Trophoblast cell (in vitro differentiated cells and primary cell): ENCODE measurements around the gene PPP1R13B.

Experiments
- DNase-seq, 2 donors: peaks; one replicate each; pipeline ENCODE4 v3.0.0-alpha.2; 2016
- H2AFZ ChIP-seq: 2 replicates; pipeline ENCODE4 v1.6.1; 2013; ENCODE audit warnings: low read length, moderate library complexity, mild to moderate bottlenecking; ENCODE audit not compliant: insufficient read depth, poor library complexity
- H2AK5ac ChIP-seq: 2 replicates; pipeline ENCODE4 v1.6.1; 2013; ENCODE audit warnings: mild to moderate bottlenecking, low read length
- H2BK120ac ChIP-seq: 2 replicates; pipeline ENCODE4 v1.6.1; 2013; ENCODE audit warnings: low read length, mild to moderate bottlenecking, moderate library complexity; ENCODE audit not compliant: insufficient read depth, poor library complexity
- H2BK12ac ChIP-seq: 2 replicates; pipeline ENCODE4 v1.6.1; 2013; ENCODE audit warnings: mild to moderate bottlenecking, low read length, moderate library complexity
- H2BK5ac ChIP-seq: 2 replicates; pipeline ENCODE4 v1.6.1; 2013; ENCODE audit warnings: low read length, low read depth, moderate library complexity, mild to moderate bottlenecking; ENCODE audit not compliant: poor library complexity
- H3K14ac ChIP-seq: 2 replicates; pipeline ENCODE4 v1.6.1; 2013; ENCODE audit warnings: mild to moderate bottlenecking, low read length
- H3K18ac ChIP-seq: 2 replicates; pipeline ENCODE4 v1.6.1; 2013; ENCODE audit warnings: mild to moderate bottlenecking, low read length
- H3K23ac ChIP-seq: 2 replicates; pipeline ENCODE4 v1.6.1; 2013; ENCODE audit warnings: low read length
- H3K27ac ChIP-seq: 2 replicates; pipeline ENCODE4 v1.5.1; 2013; ENCODE audit warnings: low read depth, mild to moderate bottlenecking, inconsistent platforms, low read length, moderate library complexity
- H3K27me3 ChIP-seq: 2 replicates; pipeline ENCODE4 v1.6.1; 2013; ENCODE audit warnings: inconsistent platforms, mild to moderate bottlenecking, low read length, moderate library complexity; ENCODE audit not compliant: insufficient read depth
- H3K36me3 ChIP-seq, 2 experiments: 1 replicate in 1 of 2; 2 replicates in 1 of 2; pipeline ENCODE4 v1.6.1; 2013; ENCODE audit warnings: low read length in 2 of 2, mild to moderate bottlenecking in 2 of 2, moderate library complexity in 1 of 2; ENCODE audit not compliant: insufficient read depth in 2 of 2, control insufficient read depth in 1 of 2
- H3K4ac ChIP-seq: 2 replicates; pipeline ENCODE4 v1.6.1; 2013; ENCODE audit warnings: low read depth, mild to moderate bottlenecking, low read length, moderate library complexity
- H3K4me1 ChIP-seq, 2 experiments: 1 replicate in 1 of 2; 2 replicates in 1 of 2; pipeline ENCODE4 v1.6.1; 2013; ENCODE audit warnings: low read length in 2 of 2, mild to moderate bottlenecking in 2 of 2, moderate library complexity in 1 of 2; ENCODE audit not compliant: insufficient read depth in 2 of 2, control insufficient read depth in 1 of 2
- H3K4me2 ChIP-seq: 2 replicates; pipeline ENCODE4 v1.6.1; 2013; ENCODE audit warnings: inconsistent platforms, mild to moderate bottlenecking, low read length, moderate library complexity
- H3K4me3 ChIP-seq: 2 replicates; pipeline ENCODE4 v1.5.1; 2013; ENCODE audit warnings: mild to moderate bottlenecking, low read depth, low read length, inconsistent platforms
- H3K79me1 ChIP-seq: one replicate; pipeline ENCODE4 v1.6.1; 2013; ENCODE audit warnings: low read length
- H3K79me2 ChIP-seq: 2 replicates; pipeline ENCODE4 v1.6.1; 2013; ENCODE audit warnings: low read length, mild to moderate bottlenecking; ENCODE audit not compliant: control insufficient read depth, insufficient read depth, poor library complexity
- H3K9ac ChIP-seq: 2 replicates; pipeline ENCODE4 v1.6.1; 2013; ENCODE audit warnings: mild to moderate bottlenecking, low read length
- H3K9me3 ChIP-seq: 2 replicates; pipeline ENCODE4 v1.6.1; 2013; ENCODE audit warnings: low read depth, mild to moderate bottlenecking, control low read depth, inconsistent platforms, low read length; ENCODE audit not compliant: insufficient read depth
- H4K12ac ChIP-seq: 2 replicates; pipeline ENCODE4 v1.6.1; 2013; ENCODE audit warnings: low read depth, mild to moderate bottlenecking, low read length, moderate library complexity
- H4K8ac ChIP-seq: 2 replicates; pipeline ENCODE4 v1.6.1; 2013; ENCODE audit warnings: low read depth, mild to moderate bottlenecking, low read length, moderate library complexity
- H4K91ac ChIP-seq: one replicate; pipeline ENCODE4 v1.6.1; 2013; ENCODE audit warnings: low read depth, mild to moderate bottlenecking, low read length, moderate library complexity
- WGBS: extraction: QIAGEN DNeasy Blood & Tissue Kit; methylation state at CpG from one replicate; pipeline ENCODE4 v1.1.7; 2013; ENCODE audit warnings: missing lambda C conversion rate; ENCODE audit not compliant: insufficient read length, insufficient coverage; ENCODE audit errors: extremely low coverage; 5-methylcytosine and 5-hydroxymethylcytosine counted together

Gene PPP1R13B

DNA sequence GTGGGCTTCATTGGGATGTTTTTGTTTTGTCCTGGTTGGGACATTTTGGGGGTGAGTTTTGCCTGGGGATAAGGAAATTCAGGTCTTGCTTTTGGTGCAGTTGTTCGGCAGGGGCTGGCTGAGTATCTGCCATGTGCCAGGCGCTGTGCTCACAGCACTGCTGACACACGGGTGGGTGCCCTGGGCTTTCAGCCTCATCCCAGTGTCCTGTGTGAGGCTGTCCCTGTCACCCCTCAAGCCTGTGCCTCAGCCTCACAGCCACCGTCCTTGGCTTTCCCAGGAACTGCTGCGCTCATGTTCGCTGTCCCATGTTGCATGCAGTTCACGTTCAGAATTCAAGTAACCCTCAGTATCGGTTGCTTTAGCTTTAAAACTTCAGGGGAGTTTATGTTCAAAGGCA is 157.0 kb downstream of the PPP1R13B start:
- no peak for DNase-seq
- no peak overlapping the region for H3K4me3 ChIP-seq
- no peak overlapping the region for H3K18ac ChIP-seq
- H3K9me3 ChIP-seq, result no peaks in the 10 kb centered on the region
- H3K27ac ChIP-seq, result no peak overlapping the region
- no peak overlapping the region for H2BK12ac ChIP-seq
- H3K14ac ChIP-seq, result no peak overlapping the region
- H3K79me2 ChIP-seq, result no peaks in the 10 kb centered on the region
- no peak overlapping the region for H3K23ac ChIP-seq
- H3K27me3 ChIP-seq, result no peaks in the 10 kb centered on the region
- no peak overlapping the region for H2BK120ac ChIP-seq
- no peak overlapping the region for H3K9ac ChIP-seq
- no CpG with 5 or more reads among the region's 8 CpGs for WGBS
- no peak overlapping the region for H4K8ac ChIP-seq
- no peak overlapping the region for H2AFZ ChIP-seq
- H3K79me1 ChIP-seq, result no peaks in the 10 kb centered on the region
- H4K91ac ChIP-seq, result no peak overlapping the region
- H3K4ac ChIP-seq, result no peak overlapping the region
- no peak overlapping the region for H2AK5ac ChIP-seq
- H2BK5ac ChIP-seq, result no peak overlapping the region
- no peak overlapping the region for H3K4me2 ChIP-seq
- no peak overlapping the region for H4K12ac ChIP-seq
- H3K4me1 ChIP-seq, result peaks cover 4% of the 10 kb centered on the region in 2 experiments
- H3K36me3 ChIP-seq, result peaks cover 56 to 65% of the 10 kb centered on the region in 2 experiments

DNA sequence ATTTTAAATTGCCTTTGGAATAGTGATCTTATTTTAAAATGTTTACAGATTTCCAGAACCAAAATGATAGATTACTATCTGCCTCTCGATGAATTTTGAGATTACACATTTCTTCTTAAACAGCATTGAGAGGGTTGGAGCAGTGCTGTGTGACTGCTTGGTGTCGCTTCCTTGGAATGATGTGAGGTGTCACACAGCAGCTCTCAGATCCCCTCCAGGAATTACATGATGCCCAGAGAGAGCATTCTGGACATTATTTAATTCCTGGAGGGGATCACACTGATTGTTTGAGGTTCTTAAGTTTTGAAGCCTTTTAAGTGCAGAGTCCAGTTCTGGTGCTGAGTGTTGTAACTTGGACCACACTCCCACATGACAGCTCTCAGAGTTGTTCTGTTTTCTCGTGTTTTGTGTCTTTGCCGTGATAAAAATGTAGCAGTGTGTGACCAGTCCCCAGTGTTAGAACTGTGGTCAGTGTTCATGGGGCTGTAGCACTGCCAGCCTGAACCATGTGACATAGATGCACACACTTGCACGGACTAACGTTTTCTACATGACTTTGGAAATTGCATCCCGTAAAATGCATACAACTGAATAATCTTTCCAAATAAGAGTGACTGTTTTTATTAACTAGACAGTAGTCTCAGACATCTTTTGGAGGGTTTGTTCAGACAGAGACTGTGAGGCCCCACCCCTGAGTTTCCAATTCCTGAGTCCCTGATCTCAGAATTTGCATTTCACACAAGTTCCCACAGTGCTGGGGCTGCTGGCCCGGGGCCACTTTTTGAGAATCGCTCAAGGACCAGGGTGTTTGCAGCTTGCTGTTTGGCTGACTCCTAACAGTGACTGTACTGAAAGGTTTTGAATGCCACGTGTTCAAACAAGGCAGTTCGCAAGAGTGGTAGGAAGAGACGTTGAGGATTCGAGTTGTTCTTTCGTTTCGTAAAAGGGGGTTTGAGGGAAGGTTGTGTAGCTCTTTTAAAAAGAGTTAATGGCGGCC is 158.2 kb downstream of the PPP1R13B start:
- 100% methylated on average over 5 of the region's 16 CpGs for WGBS
- Histone ChIP-seq H3K23ac (no peak overlapping the region), H3K36me3 (peaks cover 53 to 68% of the 10 kb centered on the region in 2 experiments), H3K18ac (no peak overlapping the region), H3K27ac (no peak overlapping the region), H3K27me3 (no peaks in the 10 kb centered on the region), H3K4me1 (peaks cover 4% of the 10 kb centered on the region in 2 experiments), H3K79me1 (no peaks in the 10 kb centered on the region), H2AK5ac (no peak overlapping the region), H4K12ac (no peak overlapping the region), H3K79me2 (no peaks in the 10 kb centered on the region), H3K4me2 (no peak overlapping the region), H2BK12ac (no peak overlapping the region), H4K91ac (no peak overlapping the region), H3K9ac (no peak overlapping the region), H4K8ac (no peak overlapping the region), H2BK120ac (no peak overlapping the region), H2AFZ (no peak overlapping the region), H3K9me3 (no peaks in the 10 kb centered on the region), H3K4me3 (no peak overlapping the region), H2BK5ac (no peak overlapping the region), H3K14ac (no peak overlapping the region), H3K4ac (no peak overlapping the region)
- DNase-seq, result no peak

DNA sequence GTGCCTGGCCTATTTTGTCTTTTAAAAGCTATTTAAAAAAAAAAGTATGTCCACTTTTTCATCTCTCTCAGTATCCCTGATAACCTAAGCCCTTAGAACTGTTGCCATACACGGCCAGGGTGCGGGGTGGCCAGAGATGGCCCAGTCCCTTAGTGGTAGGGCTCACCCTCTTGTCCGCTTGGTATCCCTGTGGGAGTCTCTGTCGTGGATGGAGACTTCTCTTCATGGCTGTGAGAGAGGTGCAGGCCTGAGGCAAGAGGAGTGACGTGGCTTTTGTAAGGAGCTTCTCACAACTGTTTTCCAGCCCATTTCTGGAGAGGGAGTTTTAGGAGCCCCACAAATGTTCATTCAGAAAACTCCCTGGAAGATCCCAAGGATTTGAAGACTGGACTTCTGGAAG is 158.9 kb downstream of the PPP1R13B start:
- H3K4me3 ChIP-seq, result no peak overlapping the region
- no peak overlapping the region for H3K27ac ChIP-seq
- H4K8ac ChIP-seq, result no peak overlapping the region
- no peak overlapping the region for H3K14ac ChIP-seq
- peaks cover 50 to 65% of the 10 kb centered on the region in 2 experiments for H3K36me3 ChIP-seq
- H4K91ac ChIP-seq, result no peak overlapping the region
- no peak overlapping the region for H2AK5ac ChIP-seq
- H3K27me3 ChIP-seq, result no peaks in the 10 kb centered on the region
- H3K79me1 ChIP-seq, result no peaks in the 10 kb centered on the region
- H3K4me1 ChIP-seq, result peaks cover 4% of the 10 kb centered on the region in 2 experiments
- H2BK12ac ChIP-seq, result no peak overlapping the region
- H3K9ac ChIP-seq, result no peak overlapping the region
- no peak overlapping the region for H3K23ac ChIP-seq
- H2BK120ac ChIP-seq, result no peak overlapping the region
- H2AFZ ChIP-seq, result no peak overlapping the region
- H4K12ac ChIP-seq, result no peak overlapping the region
- H2BK5ac ChIP-seq, result no peak overlapping the region
- H3K79me2 ChIP-seq, result no peaks in the 10 kb centered on the region
- H3K4ac ChIP-seq, result no peak overlapping the region
- no peaks in the 10 kb centered on the region for H3K9me3 ChIP-seq
- DNase-seq, result no peak
- H3K4me2 ChIP-seq, result no peak overlapping the region
- no CpG with 5 or more reads among the region's 5 CpGs for WGBS
- no peak overlapping the region for H3K18ac ChIP-seq

DNA sequence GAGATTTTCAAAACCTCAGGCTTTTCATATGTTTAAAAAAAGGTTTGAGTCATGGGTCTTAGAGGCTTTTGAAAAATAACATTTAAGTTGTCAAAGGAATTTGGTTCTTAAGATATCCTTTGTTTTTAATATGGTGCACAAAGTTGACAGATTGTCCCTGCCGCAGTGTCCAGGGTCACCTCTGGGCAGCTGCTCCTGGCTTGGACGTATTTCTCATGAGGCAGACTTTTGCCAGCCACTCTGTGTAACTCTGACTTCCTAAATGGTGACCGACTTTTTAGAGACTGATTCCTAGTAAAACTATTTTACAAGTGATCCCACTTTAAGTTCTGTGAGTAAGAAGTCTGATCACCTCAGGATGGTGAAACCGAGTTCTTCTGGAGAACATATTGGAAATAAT is 159.7 kb downstream of the PPP1R13B start:
- no peak overlapping the region for H4K91ac ChIP-seq
- H3K4me3 ChIP-seq, result no peak overlapping the region

More for the DNA sequence above, 159.7 kb downstream of the PPP1R13B start:
- no peaks in the 10 kb centered on the region for H3K79me1 ChIP-seq
- no peak overlapping the region for H4K8ac ChIP-seq
- no peak overlapping the region for H3K4me2 ChIP-seq
- DNase-seq, result no peak
- no peak overlapping the region for H3K4ac ChIP-seq
- H3K9ac ChIP-seq, result no peak overlapping the region
- no peak overlapping the region for H2AFZ ChIP-seq
- no peak overlapping the region for H3K23ac ChIP-seq
- H2BK120ac ChIP-seq, result no peak overlapping the region
- H2AK5ac ChIP-seq, result no peak overlapping the region
- no peak overlapping the region for H4K12ac ChIP-seq
- H3K79me2 ChIP-seq, result no peaks in the 10 kb centered on the region
- H3K14ac ChIP-seq, result no peak overlapping the region
- no peak overlapping the region for H3K18ac ChIP-seq
- peaks cover 4% of the 10 kb centered on the region in 2 experiments for H3K4me1 ChIP-seq
- no peak overlapping the region for H3K27ac ChIP-seq
- H3K9me3 ChIP-seq, result no peaks in the 10 kb centered on the region
- H2BK12ac ChIP-seq, result no peak overlapping the region
- H3K36me3 ChIP-seq, result peaks cover 49 to 65% of the 10 kb centered on the region in 2 experiments
- H3K27me3 ChIP-seq, result no peaks in the 10 kb centered on the region
- H2BK5ac ChIP-seq, result no peak overlapping the region
- no CpG with 5 or more reads among the region's 4 CpGs for WGBS
